GM23338 (cell line): ENCODE data around the gene SORBS2. TPM values are rescaled to one million over a fixed set of nuclear protein-coding genes. Genes with fewer than 3 reads are reported as not detected.

Experiments
- ATAC-seq: fragments of 200-7000 bp; cut with Tn5 transposase; 3 replicates; pipeline ENCODE4 v1.9.1; 2020
- DNase-seq: peaks from one replicate; pipeline ENCODE4 v3.0.0-alpha.2; 2015; ENCODE audit warnings: low spot score
- H2AFZ ChIP-seq: fragments of 200-600 bp; sonication (generic); 2 replicates; pipeline ENCODE4 v1.8.0; 2016; ENCODE audit warnings: antibody characterized with exemption, mild to moderate bottlenecking, moderate library complexity
- H3F3A ChIP-seq: fragments of 200-600 bp; sonication (generic); replicated peaks from 2 replicates; pipeline ENCODE4 v1.8.0; 2017; ENCODE audit warnings: antibody characterized with exemption, mixed run types, low read depth
- H3K27ac ChIP-seq: fragments of 200-600 bp; sonication (generic); 2 replicates; pipeline ENCODE4 v1.6.1; 2016; ENCODE audit warnings: low read depth
- H3K27me3 ChIP-seq: fragments of 200-600 bp; sonication (generic); 2 replicates; pipeline ENCODE4 v1.8.0; 2016; ENCODE audit warnings: mild to moderate bottlenecking, mixed run types, moderate library complexity; ENCODE audit not compliant: insufficient read depth
- H3K36me3 ChIP-seq: fragments of 200-600 bp; sonication (generic); 2 replicates; pipeline ENCODE4 v1.8.0; 2016; ENCODE audit warnings: mild to moderate bottlenecking; ENCODE audit not compliant: insufficient read depth
- H3K4me1 ChIP-seq: fragments of 200-600 bp; sonication (generic); 2 replicates; pipeline ENCODE4 v1.8.0; 2016; ENCODE audit warnings: mild to moderate bottlenecking, moderate library complexity; ENCODE audit not compliant: insufficient read depth
- H3K4me2 ChIP-seq: fragments of 200-600 bp; sonication (generic); 2 replicates; pipeline ENCODE4 v1.7.1; 2017; ENCODE audit warnings: mixed run types
- H3K4me3 ChIP-seq: fragments of 200-600 bp; sonication (generic); 2 replicates; pipeline ENCODE4 v1.6.1; 2016; ENCODE audit warnings: mixed run types
- H3K79me2 ChIP-seq: fragments of 200-600 bp; sonication (generic); replicated peaks from 2 replicates; pipeline ENCODE4 v1.8.0; 2017; ENCODE audit warnings: mild to moderate bottlenecking; ENCODE audit not compliant: insufficient read depth
- H3K9me2 ChIP-seq: fragments of 200-600 bp; sonication (generic); 2 replicates; pipeline ENCODE4 v1.8.0; 2017; ENCODE audit not compliant: insufficient read depth
- H4K20me1 ChIP-seq: fragments of 200-600 bp; sonication (generic); replicated peaks from 2 replicates; pipeline ENCODE4 v1.8.0; 2017; ENCODE audit warnings: mild to moderate bottlenecking; ENCODE audit not compliant: insufficient read depth
- H3K27ac Mint-ChIP-seq: 2 replicates; pipeline ENCODE4 v1.8.0; 2020; ENCODE audit warnings: inconsistent platforms, mild to moderate bottlenecking, moderate library complexity, mixed read lengths
- H3K27me3 Mint-ChIP-seq: 3 replicates; pipeline ENCODE4 v1.8.0; 2022; ENCODE audit warnings: low read depth, mild to moderate bottlenecking, moderate library complexity, mixed read lengths, inconsistent platforms; ENCODE audit not compliant: insufficient read depth, poor library complexity
- H3K36me3 Mint-ChIP-seq: 3 replicates; pipeline ENCODE4 v1.8.0; 2021; ENCODE audit warnings: low read depth, mild to moderate bottlenecking, inconsistent platforms, moderate library complexity, mixed read lengths
- H3K4me1 Mint-ChIP-seq: 3 replicates; pipeline ENCODE4 v1.8.0; 2020; ENCODE audit warnings: mild to moderate bottlenecking, inconsistent platforms, mixed read lengths
- H3K4me3 Mint-ChIP-seq: 3 replicates; pipeline ENCODE4 v1.8.0; 2021; ENCODE audit warnings: moderate library complexity, mild to moderate bottlenecking, inconsistent platforms, mixed read lengths
- H3K9me3 Mint-ChIP-seq: 3 replicates; pipeline ENCODE4 v1.8.0; 2020; ENCODE audit warnings: moderate library complexity, mild to moderate bottlenecking, inconsistent platforms, mixed read lengths
- CTCF ChIP-seq, 2 experiments: fragments of 200-600 bp in 1 of 2; sonication (generic) in 1 of 2; conservative IDR thresholded peaks; 2 replicates each; pipeline versions ENCODE4 v1.5.1 to v1.6.1; 2016 to 2017; ENCODE audit warnings: antibody characterized with exemption in 2 of 2, low read depth in 2 of 2, mild to moderate bottlenecking in 2 of 2, moderate library complexity in 1 of 2
- JUNB ChIP-seq: IDR thresholded peaks from one replicate; pipeline ENCODE4 v1.6.1; 2016; ENCODE audit warnings: antibody characterized with exemption; ENCODE audit not compliant: unreplicated experiment
- POLR2AphosphoS5 ChIP-seq: IDR thresholded peaks from 2 replicates; pipeline ENCODE4 v1.6.1; 2016; ENCODE audit warnings: antibody characterized with exemption, low read depth
- ZNF114 ChIP-seq: fragments of 250-450 bp; sonication (Bioruptor Pico); IDR thresholded peaks from 2 replicates; pipeline ENCODE4 v1.5.0; 2020; ENCODE audit warnings: mild to moderate bottlenecking, moderate library complexity
- ZNF331 ChIP-seq: fragments of 250-450 bp; sonication (Bioruptor Pico); IDR thresholded peaks from 2 replicates; pipeline ENCODE4 v1.5.0; 2020; ENCODE audit warnings: low read depth, mild to moderate bottlenecking, moderate library complexity
- polyA plus RNA-seq: library from polyadenylated mRNA; unstranded; fragments of >200 nt; fragmentation: Nextera tagmentation; extraction: Ambion mirVana; gene quantifications from 2 replicates; pipeline ENCODE4 v1.2.1, GENCODE V29; 2016
- total RNA-seq: library from RNA; depleted of rRNA; stranded (reverse); fragments of >200 nt; shearing (Covaris generic); gene quantifications from 2 replicates; pipeline ENCODE4 v1.2.3, GENCODE V29; 2014
- TF ChIP-seq, protein P1 (sequence below): IDR thresholded peaks from one replicate; pipeline ENCODE4 v1.6.1; 2018; ENCODE audit warnings: antibody characterized with exemption; ENCODE audit not compliant: unreplicated experiment

SORBS2 gene
- total and polyA plus RNA-seq, 2 experiments from 2014 or later, result 17.8 to 27.6 TPM

- TF ChIP-seq, protein P1, sequence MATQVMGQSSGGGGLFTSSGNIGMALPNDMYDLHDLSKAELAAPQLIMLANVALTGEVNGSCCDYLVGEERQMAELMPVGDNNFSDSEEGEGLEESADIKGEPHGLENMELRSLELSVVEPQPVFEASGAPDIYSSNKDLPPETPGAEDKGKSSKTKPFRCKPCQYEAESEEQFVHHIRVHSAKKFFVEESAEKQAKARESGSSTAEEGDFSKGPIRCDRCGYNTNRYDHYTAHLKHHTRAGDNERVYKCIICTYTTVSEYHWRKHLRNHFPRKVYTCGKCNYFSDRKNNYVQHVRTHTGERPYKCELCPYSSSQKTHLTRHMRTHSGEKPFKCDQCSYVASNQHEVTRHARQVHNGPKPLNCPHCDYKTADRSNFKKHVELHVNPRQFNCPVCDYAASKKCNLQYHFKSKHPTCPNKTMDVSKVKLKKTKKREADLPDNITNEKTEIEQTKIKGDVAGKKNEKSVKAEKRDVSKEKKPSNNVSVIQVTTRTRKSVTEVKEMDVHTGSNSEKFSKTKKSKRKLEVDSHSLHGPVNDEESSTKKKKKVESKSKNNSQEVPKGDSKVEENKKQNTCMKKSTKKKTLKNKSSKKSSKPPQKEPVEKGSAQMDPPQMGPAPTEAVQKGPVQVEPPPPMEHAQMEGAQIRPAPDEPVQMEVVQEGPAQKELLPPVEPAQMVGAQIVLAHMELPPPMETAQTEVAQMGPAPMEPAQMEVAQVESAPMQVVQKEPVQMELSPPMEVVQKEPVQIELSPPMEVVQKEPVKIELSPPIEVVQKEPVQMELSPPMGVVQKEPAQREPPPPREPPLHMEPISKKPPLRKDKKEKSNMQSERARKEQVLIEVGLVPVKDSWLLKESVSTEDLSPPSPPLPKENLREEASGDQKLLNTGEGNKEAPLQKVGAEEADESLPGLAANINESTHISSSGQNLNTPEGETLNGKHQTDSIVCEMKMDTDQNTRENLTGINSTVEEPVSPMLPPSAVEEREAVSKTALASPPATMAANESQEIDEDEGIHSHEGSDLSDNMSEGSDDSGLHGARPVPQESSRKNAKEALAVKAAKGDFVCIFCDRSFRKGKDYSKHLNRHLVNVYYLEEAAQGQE, result no peak
- no peak for TF ChIP-seq JUNB
These were observed 62.1 kb downstream of the SORBS2 start (continued) for GRCh38 chr4:185749858-185750257.

GRCh38 chr4:185748901-185749390, 63.0 kb downstream of the SORBS2 start:
- Mint-ChIP-seq H3K27ac (no peak overlapping the region), H3K27me3 (no peaks in the 10 kb centered on the region), H3K9me3 (no peaks in the 10 kb centered on the region), H3K36me3 (peaks cover 4% of the 10 kb centered on the region; the same call in 2 of the 3 replicates), H3K4me3 (no peak overlapping the region), H3K4me1 (peaks cover 16% of the 10 kb centered on the region)
- no peaks in the 10 kb centered on the region for H3K79me2 ChIP-seq
- H3K36me3 ChIP-seq, result no peaks in the 10 kb centered on the region; the same call in 1 of the 2 replicates
- no peak overlapping the region for H3K27ac ChIP-seq
- no peaks in the 10 kb centered on the region for H3F3A ChIP-seq
- peaks cover 16% of the 10 kb centered on the region for H3K9me2 ChIP-seq
- DNase-seq (no peak), ATAC-seq (no peak)
- H4K20me1 ChIP-seq, result no peaks in the 10 kb centered on the region
- no peak overlapping the region for H2AFZ ChIP-seq
- H3K4me3 ChIP-seq, result no peak overlapping the region
- H3K4me2 ChIP-seq, result no peak overlapping the region
- no peaks in the 10 kb centered on the region for H3K27me3 ChIP-seq
- TF ChIP-seq POLR2AphosphoS5, result no peak
- TF ChIP-seq, protein P1, result no peak
- H3K4me1 ChIP-seq, result peaks cover 8% of the 10 kb centered on the region

GRCh38 chr4:185745891-185746290, 66.1 kb downstream of the SORBS2 start:
- Mint-ChIP-seq H3K9me3 (no peaks in the 10 kb centered on the region), H3K4me3 (no peak overlapping the region), H3K27ac (no peak overlapping the region), H3K36me3 (peaks cover 6% of the 10 kb centered on the region), H3K4me1 (peaks cover 26% of the 10 kb centered on the region), H3K27me3 (peaks cover 2% of the 10 kb centered on the region)
- Histone ChIP-seq H3K4me3 (no peak overlapping the region), H3K4me2 (no peak overlapping the region), H3K27ac (no peak overlapping the region), H4K20me1 (no peaks in the 10 kb centered on the region), H3K4me1 (peaks cover 19% of the 10 kb centered on the region), H3K79me2 (no peaks in the 10 kb centered on the region), H3F3A (no peaks in the 10 kb centered on the region), H3K9me2 (peaks cover 12% of the 10 kb centered on the region), H2AFZ (no peak overlapping the region), H3K27me3 (no peaks in the 10 kb centered on the region), H3K36me3 (no peaks in the 10 kb centered on the region; the same call in 1 of the 2 replicates)
- ATAC-seq (no peak), DNase-seq (no peak)
- no peak for TF ChIP-seq ZNF114
- no peak for TF ChIP-seq CTCF (conservative IDR thresholded peaks at IDR 0.05; ENCODE audit: low read depth in 2 of 2)
- TF ChIP-seq ZNF331 (CRISPR knock-in tag), result no peak
